Fibroblast of villous mesenchyme (primary cell): ENCODE results near the gene WDTC1. TPM values are rescaled to one million over a fixed set of nuclear protein-coding genes. Genes with fewer than 3 reads are reported as not detected.
"Not testable (repeated sequence)": the region's sequence is repeated elsewhere in the genome, so short reads cannot be mapped to it uniquely, and the experiment has no call there.

Experiments
- DNase-seq: peaks from one replicate; pipeline ENCODE4 v3.0.0-alpha.2; 2010; ENCODE audit warnings: low read depth
- H3K4me3 ChIP-seq: 2 replicates; pipeline ENCODE4 v1.5.1; 2011; ENCODE audit warnings: low read depth, mild to moderate bottlenecking, low read length
- total RNA-seq: library from RNA; depleted of rRNA; stranded (reverse); fragments of >200 nt; gene quantifications from 2 replicates; pipeline ENCODE4 v1.2.3, GENCODE V29; 2012
- TF ChIP-seq, protein P1 (sequence below): IDR thresholded peaks from 2 replicates; pipeline ENCODE4 v1.5.1; 2012; ENCODE audit warnings: low read depth, mild to moderate bottlenecking, low read length; ENCODE audit not compliant: insufficient read depth

WDTC1 gene
- total RNA-seq, 1 donor, result 21.2 TPM

DNA sequence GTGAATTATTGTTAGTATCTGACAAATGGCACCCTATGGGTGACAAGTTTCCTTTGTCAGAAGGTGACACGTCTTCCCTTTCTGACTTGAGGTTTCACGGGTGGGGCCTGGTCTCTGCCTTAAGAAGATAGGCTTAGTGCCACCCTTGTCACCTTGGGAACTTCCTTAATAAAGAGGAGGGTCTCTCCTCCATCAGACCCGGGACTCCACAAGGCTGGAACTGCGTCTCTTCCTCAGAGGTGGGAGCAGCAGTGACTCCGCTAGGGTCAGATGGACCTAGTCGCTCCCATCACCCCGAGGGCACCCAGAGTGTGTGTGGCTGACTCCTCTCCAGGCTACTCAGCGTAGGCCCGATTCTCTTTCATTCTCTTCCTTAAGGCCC, 774 bp upstream of the WDTC1 start:
- peak overlapping the region; percentile 58 for H3K4me3 ChIP-seq
- DNase-seq, result no peak
- TF ChIP-seq, protein P1, sequence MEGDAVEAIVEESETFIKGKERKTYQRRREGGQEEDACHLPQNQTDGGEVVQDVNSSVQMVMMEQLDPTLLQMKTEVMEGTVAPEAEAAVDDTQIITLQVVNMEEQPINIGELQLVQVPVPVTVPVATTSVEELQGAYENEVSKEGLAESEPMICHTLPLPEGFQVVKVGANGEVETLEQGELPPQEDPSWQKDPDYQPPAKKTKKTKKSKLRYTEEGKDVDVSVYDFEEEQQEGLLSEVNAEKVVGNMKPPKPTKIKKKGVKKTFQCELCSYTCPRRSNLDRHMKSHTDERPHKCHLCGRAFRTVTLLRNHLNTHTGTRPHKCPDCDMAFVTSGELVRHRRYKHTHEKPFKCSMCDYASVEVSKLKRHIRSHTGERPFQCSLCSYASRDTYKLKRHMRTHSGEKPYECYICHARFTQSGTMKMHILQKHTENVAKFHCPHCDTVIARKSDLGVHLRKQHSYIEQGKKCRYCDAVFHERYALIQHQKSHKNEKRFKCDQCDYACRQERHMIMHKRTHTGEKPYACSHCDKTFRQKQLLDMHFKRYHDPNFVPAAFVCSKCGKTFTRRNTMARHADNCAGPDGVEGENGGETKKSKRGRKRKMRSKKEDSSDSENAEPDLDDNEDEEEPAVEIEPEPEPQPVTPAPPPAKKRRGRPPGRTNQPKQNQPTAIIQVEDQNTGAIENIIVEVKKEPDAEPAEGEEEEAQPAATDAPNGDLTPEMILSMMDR, result no peak

DNA sequence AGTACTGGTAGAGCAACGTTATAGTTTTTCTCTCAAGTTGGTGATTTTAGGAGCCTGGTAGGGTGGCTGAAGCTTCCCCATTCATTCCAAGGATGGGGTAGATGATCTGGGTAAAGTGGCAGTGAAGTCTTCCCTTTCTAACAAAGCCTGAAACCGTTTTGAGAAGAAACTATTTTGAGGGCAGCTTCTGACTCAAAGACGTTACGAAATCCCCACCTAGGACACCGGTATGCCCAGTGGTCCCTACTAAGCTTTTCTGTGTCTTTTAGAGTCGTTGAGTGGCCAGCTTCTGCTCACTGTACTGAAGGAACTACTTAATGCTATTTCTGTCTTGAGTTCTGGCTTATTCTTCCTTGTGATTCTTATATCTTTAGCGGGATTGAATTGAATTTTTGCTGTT, 1.4 kb downstream of the WDTC1 start:
- H3K4me3 ChIP-seq, result peak overlapping the region; percentile 71
- TF ChIP-seq, protein P1, result no peak
- peak; percentile 21 for DNase-seq

DNA sequence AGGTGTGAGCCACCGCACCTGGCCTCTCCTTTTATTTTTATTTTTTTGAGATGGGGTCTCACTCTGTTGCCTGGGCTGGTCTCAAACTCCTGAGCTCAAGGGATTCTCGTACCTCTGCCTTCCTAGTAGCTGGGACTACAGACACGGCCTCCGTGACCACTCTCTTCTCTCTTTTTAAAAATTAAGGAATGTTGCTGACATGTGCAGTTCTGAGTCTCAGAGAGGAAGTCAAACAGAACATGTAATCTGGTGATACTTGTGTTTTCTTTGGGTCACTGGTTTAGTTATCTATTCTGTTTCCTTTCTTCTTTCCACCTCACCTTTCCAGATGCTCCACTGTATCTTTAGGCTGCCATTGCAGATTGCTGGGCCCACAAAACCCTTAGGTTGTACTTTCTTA, 2.7 kb downstream of the WDTC1 start:
- TF ChIP-seq, protein P1, result no peak
- DNase-seq, result no peak
- H3K4me3 ChIP-seq, result no peak overlapping the region

DNA sequence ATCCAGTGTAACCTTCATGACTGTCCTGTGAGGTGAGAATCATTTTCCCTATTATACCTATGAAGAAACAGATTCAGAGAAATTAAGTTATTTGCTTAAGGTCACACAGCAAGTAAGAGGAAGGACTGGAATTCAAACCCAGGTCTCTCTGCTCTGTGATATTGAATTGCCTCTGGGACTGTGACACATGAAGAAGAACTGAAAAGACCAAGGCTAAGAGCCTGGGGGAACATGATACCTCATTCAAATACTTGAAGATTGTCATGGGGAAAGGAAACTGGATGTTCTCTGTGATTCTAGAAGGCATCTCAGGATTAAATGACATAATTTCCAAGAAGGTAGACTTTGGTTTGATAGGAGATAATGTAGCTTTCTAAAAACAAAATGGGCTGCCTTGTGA, 3.6 kb downstream of the WDTC1 start:
- TF ChIP-seq, protein P1, result no peak
- H3K4me3 ChIP-seq, result no peak overlapping the region
- DNase-seq, result no peak

DNA sequence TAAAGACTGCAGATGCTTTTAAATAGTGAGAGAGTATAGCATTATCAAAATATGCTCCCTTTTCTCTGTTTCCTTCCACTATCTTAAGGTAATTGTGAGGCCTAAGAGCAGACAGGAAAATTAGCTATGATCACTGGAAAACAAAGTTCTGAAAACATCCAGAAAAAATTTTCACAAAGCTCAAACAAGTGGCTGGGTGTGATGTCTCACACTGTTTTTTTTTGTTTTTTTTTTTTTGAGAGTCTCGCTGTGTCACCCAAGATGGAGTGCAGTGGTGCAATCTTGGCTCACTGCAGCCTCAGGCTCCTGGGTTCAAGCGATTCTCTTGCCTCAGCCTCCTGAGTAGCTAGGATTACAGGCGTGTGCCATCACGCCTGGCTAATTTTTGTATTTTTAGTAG, 7.2 kb downstream of the WDTC1 start:
- H3K4me3 ChIP-seq, result no peak overlapping the region
- TF ChIP-seq, protein P1, result no peak
- DNase-seq, result no peak

DNA sequence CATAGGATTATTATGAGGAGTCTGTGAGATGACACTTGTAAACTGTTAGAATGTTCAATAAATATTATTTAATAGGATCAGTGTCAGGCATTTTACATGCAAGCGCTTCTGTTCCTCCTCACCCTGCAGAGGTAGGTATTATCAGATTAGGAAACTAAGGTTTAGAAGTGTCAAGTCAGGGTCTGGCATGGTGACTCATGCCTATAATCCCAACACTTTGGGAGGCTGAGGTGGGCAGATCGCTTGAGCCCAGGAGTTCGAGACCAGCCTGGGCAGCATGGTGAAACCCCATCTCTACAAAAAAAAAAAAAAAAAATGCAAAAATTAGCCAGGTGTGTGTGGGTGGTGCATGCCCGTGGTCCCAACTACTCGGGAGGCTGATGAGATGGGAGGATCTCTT, 9.2 kb downstream of the WDTC1 start:
- not testable (repeated sequence) for DNase-seq

DNA sequence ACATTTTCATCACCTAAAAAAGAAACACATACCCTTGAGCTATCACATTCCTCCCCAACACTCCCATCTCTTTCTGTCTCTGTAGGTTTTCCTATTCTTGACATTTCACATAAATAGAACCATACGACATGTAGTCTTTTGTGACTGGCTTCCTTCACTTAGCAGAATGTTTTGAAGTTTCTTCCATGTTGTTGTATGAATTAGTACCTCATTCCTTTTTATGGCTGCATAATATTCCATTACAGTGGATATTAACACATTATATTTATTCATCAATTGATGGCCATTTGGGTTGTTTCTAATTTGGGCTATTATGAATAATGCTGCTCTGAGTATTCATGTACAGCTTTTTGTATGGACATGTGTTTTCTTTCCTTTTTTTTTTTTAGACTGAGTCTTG, 11.8 kb downstream of the WDTC1 start:
- TF ChIP-seq, protein P1, result no peak
- no peak overlapping the region for H3K4me3 ChIP-seq
- DNase-seq, result no peak

More for the DNA sequence above, 9.2 kb downstream of the WDTC1 start:
- not testable (repeated sequence) for H3K4me3 ChIP-seq

DNA sequence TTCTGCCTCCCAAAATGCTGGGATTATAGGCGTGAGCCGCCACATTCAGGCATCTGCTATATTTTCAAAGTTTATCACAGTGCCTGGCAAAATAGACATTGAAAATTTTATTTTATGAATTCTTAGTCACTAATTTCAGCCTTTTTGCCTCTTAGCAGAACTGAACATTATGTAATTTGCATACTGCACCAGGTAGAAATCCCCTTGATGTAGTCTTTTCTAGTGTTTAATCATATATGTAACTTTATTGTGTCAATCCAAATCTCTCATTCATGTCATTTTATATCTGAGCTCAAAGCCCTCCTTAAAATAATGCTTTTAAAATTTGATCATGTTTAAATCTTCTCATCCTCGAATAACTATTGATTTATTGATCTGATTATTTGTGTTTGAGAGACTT, 19.2 kb downstream of the WDTC1 start:
- no peak overlapping the region for H3K4me3 ChIP-seq
- no peak for DNase-seq
- TF ChIP-seq, protein P1, result no peak
